ENCODE results near the gene CTNNA2. TPM values are rescaled to one million over a fixed set of nuclear protein-coding genes. Genes with fewer than 3 reads are reported as not detected.

Gene CTNNA2
- polyA plus RNA-seq, 1 of the 3 experiments (the other 2 are of a cell fraction): 0.30 TPM

- TF ChIP-seq POLR2AphosphoS5 (IDR thresholded peaks at IDR 0.05; ENCODE audit: low read depth, low read length): no peak
- TF ChIP-seq, protein P1, sequence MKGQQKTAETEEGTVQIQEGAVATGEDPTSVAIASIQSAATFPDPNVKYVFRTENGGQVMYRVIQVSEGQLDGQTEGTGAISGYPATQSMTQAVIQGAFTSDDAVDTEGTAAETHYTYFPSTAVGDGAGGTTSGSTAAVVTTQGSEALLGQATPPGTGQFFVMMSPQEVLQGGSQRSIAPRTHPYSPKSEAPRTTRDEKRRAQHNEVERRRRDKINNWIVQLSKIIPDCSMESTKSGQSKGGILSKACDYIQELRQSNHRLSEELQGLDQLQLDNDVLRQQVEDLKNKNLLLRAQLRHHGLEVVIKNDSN (IDR thresholded peaks at IDR 0.05; ENCODE audit: borderline replicate concordance, low read depth): no peak
- no peak for TF ChIP-seq GABPA (IDR thresholded peaks at IDR 0.05; ENCODE audit: low read depth)
- no peak for TF ChIP-seq ELF1 (IDR thresholded peaks at IDR 0.05)
- no peak for TF ChIP-seq GATA2 (CRISPR knock-in tag; IDR thresholded peaks at IDR 0.05)
- ChIA-PET POLR2A (no interaction called here), CTCF (interaction anchor here (0.5 kb wide), 1 partner anchor 580 kb away, joined by 3 read pairs; no protein-coding TSS in a partner anchor)
- Histone ChIP-seq H3K27ac (ENCODE audit: low read depth in 2 of 2, low read length in 1 of 2) (no peak overlapping the region), H3K27me3 (ENCODE audit: insufficient read depth) (no peaks in the 10 kb centered on the region), H3K9me3 (no peaks in the 10 kb centered on the region), H3F3A (replicated peaks; ENCODE audit: insufficient read depth) (no peaks in the 10 kb centered on the region), H3K79me2 (ENCODE audit: insufficient read depth) (no peaks in the 10 kb centered on the region), H3K4me1 (ENCODE audit: control insufficient read depth in 1 of 2, insufficient read depth in 2 of 2, low read depth in 1 of 2, low read length in 1 of 2) (peaks cover 0 to 3% of the 10 kb centered on the region in 2 experiments; a peak in 1 of 4 replicates), H3K9ac (no peak overlapping the region), H3K4me3 (ENCODE audit: low read depth in 2 of 2, low read length in 1 of 2) (no peak overlapping the region), H4K20me1 (ENCODE audit: insufficient read depth) (no peaks in the 10 kb centered on the region), H3K36me3 (replicated peaks in 1 of 2; ENCODE audit: control insufficient read depth in 1 of 2, insufficient read depth in 2 of 2, low read length in 1 of 2) (no peaks in the 10 kb centered on the region), H3K9me2 (no peaks in the 10 kb centered on the region; the same call in 1 of the 2 replicates), H2AFZ (ENCODE audit: low read depth) (no peak overlapping the region), H3K4me2 (no peak overlapping the region)
- WGBS (ENCODE audit: low lambda C conversion rate): 21% methylated on average over 3 of the region's 3 CpGs
- DNase-seq: no peak
Measured at GRCh38 chr2:79831961-79832360, 319.1 kb downstream of the CTNNA2 start.

- H3K9me3 ChIP-seq: no peaks in the 10 kb centered on the region
- no peaks in the 10 kb centered on the region for H3K36me3 ChIP-seq (replicated peaks in 1 of 2; ENCODE audit: control insufficient read depth in 1 of 2, insufficient read depth in 2 of 2, low read length in 1 of 2)
- H3K4me1 ChIP-seq (ENCODE audit: control insufficient read depth in 1 of 2, insufficient read depth in 2 of 2, low read depth in 1 of 2, low read length in 1 of 2): peaks cover 0 to 3% of the 10 kb centered on the region in 2 experiments; a peak in 1 of 4 replicates
- ChIA-PET POLR2A (no interaction called here), CTCF (interaction anchor here (1.0 kb wide), 1 partner anchor 65 kb away, joined by 3 read pairs; no protein-coding TSS in a partner anchor)
- H3K9ac ChIP-seq: no peak overlapping the region
- 35% methylated on average over 6 of the region's 6 CpGs for WGBS (ENCODE audit: low lambda C conversion rate)
- no peaks in the 10 kb centered on the region; the same call in 1 of the 2 replicates for H3K9me2 ChIP-seq
- H3K4me2 ChIP-seq: no peak overlapping the region
- no peak overlapping the region for H2AFZ ChIP-seq (ENCODE audit: low read depth)
- DNase-seq: no peak
- no peak for TF ChIP-seq YY1 (IDR thresholded peaks at IDR 0.05; ENCODE audit: low read depth)
- TF ChIP-seq TEAD4 (IDR thresholded peaks at IDR 0.05; ENCODE audit: borderline replicate concordance, insufficient read depth): no peak
- TF ChIP-seq POLR2AphosphoS5 (IDR thresholded peaks at IDR 0.05; ENCODE audit: low read depth, low read length): no peak
- no peak for TF ChIP-seq GABPA (IDR thresholded peaks at IDR 0.05; ENCODE audit: low read depth)
- no peak for TF ChIP-seq NRF1 (IDR thresholded peaks at IDR 0.05; ENCODE audit: low read depth, low read length)
- TF ChIP-seq, protein P1 (IDR thresholded peaks at IDR 0.05; ENCODE audit: borderline replicate concordance, low read depth): no peak
- no peak for TF ChIP-seq SMC3 (IDR thresholded peaks at IDR 0.05; ENCODE audit: low read depth, low read length)
- TF ChIP-seq, protein P2, sequence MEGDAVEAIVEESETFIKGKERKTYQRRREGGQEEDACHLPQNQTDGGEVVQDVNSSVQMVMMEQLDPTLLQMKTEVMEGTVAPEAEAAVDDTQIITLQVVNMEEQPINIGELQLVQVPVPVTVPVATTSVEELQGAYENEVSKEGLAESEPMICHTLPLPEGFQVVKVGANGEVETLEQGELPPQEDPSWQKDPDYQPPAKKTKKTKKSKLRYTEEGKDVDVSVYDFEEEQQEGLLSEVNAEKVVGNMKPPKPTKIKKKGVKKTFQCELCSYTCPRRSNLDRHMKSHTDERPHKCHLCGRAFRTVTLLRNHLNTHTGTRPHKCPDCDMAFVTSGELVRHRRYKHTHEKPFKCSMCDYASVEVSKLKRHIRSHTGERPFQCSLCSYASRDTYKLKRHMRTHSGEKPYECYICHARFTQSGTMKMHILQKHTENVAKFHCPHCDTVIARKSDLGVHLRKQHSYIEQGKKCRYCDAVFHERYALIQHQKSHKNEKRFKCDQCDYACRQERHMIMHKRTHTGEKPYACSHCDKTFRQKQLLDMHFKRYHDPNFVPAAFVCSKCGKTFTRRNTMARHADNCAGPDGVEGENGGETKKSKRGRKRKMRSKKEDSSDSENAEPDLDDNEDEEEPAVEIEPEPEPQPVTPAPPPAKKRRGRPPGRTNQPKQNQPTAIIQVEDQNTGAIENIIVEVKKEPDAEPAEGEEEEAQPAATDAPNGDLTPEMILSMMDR (IDR thresholded peaks at IDR 0.05): no peak
- TF ChIP-seq NFIC (IDR thresholded peaks at IDR 0.05; ENCODE audit: borderline replicate concordance): no peak
- TF ChIP-seq IRF3 (IDR thresholded peaks at IDR 0.05; ENCODE audit: low read depth, low read length): no peak
- TF ChIP-seq SIN3A (IDR thresholded peaks at IDR 0.05; ENCODE audit: borderline replicate concordance, low read depth, low read length): no peak
- H4K20me1 ChIP-seq (ENCODE audit: insufficient read depth): no peaks in the 10 kb centered on the region
- no peaks in the 10 kb centered on the region for H3K79me2 ChIP-seq (ENCODE audit: insufficient read depth)
- no peak overlapping the region for H3K4me3 ChIP-seq (ENCODE audit: low read depth in 2 of 2, low read length in 1 of 2)
- H3K27ac ChIP-seq (ENCODE audit: low read depth in 2 of 2, low read length in 1 of 2): no peak overlapping the region
- H3K27me3 ChIP-seq (ENCODE audit: insufficient read depth): no peaks in the 10 kb centered on the region
- H3F3A ChIP-seq (replicated peaks; ENCODE audit: insufficient read depth): no peaks in the 10 kb centered on the region
Measured at GRCh38 chr2:79832511-79833234, 319.8 kb downstream of the CTNNA2 start.

Measured in SK-N-SH (cell line).